ENCODE results near the gene IQSEC1.

IQSEC1 gene

DNA sequence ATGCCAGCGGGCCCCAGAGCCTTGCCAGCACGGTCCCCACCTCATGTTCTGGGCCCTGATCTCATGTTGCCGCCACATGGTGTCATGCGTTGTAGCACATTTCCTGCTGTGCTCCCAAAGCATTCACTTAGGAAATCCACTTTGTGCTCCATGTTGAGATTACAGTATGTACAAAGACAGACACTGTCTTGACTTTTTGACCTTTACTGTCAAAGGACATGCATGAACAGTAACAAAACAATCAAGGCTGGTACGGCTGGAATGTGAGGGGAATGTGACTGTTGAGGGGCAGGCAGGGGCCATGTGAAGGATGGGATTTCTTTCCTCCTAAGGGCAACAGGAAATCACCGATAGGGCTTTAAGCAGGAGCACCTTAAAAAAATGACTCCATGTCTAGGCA lies 178.6 kb downstream of the IQSEC1 start:
- no peak for TF ChIP-seq MAX (IDR thresholded peaks at IDR 0.05)
- TF ChIP-seq TEAD4 (IDR thresholded peaks at IDR 0.05), result peak; percentile 90
- no peak for TF ChIP-seq USF1 (IDR thresholded peaks at IDR 0.05)
- TF ChIP-seq EP300 (IDR thresholded peaks at IDR 0.05; ENCODE audit: borderline replicate concordance), result no peak
- no peak for TF ChIP-seq RAD21 (IDR thresholded peaks at IDR 0.05; ENCODE audit: low read depth)

DNA sequence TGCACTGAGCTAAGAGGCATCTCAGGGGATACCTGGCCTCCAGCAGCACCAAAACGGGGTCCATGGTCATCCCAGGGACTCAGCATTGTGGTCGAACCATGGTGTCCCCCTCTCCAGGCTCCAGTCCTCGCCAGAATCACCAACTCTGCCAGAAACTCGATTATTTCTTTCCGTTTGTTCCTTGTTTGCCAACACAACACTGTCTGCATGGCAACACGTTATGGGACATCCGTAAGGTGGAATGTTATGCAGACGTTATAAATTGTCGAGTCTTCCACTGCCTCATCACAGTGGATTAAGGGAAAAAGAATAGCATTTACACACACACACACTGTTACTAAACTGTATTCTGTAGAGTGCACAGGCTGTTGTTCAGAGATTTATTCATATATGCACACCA lies 179.4 kb downstream of the IQSEC1 start:
- no peak for TF ChIP-seq RAD21 (IDR thresholded peaks at IDR 0.05; ENCODE audit: low read depth)
- no peak for TF ChIP-seq TEAD4 (IDR thresholded peaks at IDR 0.05)
- no peak for TF ChIP-seq CEBPB (IDR thresholded peaks at IDR 0.05)
- no peak for TF ChIP-seq MAX (IDR thresholded peaks at IDR 0.05)
- no peak for TF ChIP-seq FOXM1 (IDR thresholded peaks at IDR 0.05; ENCODE audit: borderline replicate concordance, low read depth)
- TF ChIP-seq TCF12 (IDR thresholded peaks at IDR 0.05; ENCODE audit: low read depth), result no peak
- TF ChIP-seq NFIC (IDR thresholded peaks at IDR 0.05), result no peak

DNA sequence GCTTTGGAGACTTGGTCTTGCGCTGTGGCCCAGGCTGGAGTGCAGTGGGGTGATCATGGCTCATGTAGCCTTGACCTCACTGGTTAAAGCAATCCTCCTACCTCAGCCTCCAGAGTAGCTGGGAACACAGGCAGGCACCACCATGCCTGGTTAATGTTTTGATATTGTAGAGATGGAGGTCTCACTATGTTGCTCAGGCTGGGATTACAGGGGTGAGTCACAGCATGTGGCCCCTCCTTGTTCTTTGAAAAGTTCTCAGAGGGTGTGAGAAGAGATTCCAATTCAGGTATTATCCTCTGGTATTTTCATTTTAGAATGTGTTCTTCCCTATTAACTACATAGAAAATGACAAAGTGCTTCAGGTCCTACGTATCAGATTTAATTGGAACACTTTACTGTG lies 180.0 kb downstream of the IQSEC1 start:
- TF ChIP-seq CREB1 (IDR thresholded peaks at IDR 0.05; ENCODE audit: low read depth) (no peak), NFIC (IDR thresholded peaks at IDR 0.05) (no peak), MAX (IDR thresholded peaks at IDR 0.05) (no peak)

GRCh38 chr3:12892840-12893189 lies 180.4 kb downstream of the IQSEC1 start:
- TF ChIP-seq NFIC (IDR thresholded peaks at IDR 0.05), result no peak
- TF ChIP-seq, protein P1, sequence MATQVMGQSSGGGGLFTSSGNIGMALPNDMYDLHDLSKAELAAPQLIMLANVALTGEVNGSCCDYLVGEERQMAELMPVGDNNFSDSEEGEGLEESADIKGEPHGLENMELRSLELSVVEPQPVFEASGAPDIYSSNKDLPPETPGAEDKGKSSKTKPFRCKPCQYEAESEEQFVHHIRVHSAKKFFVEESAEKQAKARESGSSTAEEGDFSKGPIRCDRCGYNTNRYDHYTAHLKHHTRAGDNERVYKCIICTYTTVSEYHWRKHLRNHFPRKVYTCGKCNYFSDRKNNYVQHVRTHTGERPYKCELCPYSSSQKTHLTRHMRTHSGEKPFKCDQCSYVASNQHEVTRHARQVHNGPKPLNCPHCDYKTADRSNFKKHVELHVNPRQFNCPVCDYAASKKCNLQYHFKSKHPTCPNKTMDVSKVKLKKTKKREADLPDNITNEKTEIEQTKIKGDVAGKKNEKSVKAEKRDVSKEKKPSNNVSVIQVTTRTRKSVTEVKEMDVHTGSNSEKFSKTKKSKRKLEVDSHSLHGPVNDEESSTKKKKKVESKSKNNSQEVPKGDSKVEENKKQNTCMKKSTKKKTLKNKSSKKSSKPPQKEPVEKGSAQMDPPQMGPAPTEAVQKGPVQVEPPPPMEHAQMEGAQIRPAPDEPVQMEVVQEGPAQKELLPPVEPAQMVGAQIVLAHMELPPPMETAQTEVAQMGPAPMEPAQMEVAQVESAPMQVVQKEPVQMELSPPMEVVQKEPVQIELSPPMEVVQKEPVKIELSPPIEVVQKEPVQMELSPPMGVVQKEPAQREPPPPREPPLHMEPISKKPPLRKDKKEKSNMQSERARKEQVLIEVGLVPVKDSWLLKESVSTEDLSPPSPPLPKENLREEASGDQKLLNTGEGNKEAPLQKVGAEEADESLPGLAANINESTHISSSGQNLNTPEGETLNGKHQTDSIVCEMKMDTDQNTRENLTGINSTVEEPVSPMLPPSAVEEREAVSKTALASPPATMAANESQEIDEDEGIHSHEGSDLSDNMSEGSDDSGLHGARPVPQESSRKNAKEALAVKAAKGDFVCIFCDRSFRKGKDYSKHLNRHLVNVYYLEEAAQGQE (IDR thresholded peaks at IDR 0.05; ENCODE audit: low read depth), result no peak
- no peak for TF ChIP-seq EP300 (IDR thresholded peaks at IDR 0.05; ENCODE audit: borderline replicate concordance)
- no peak for TF ChIP-seq MAX (IDR thresholded peaks at IDR 0.05)
- no peak for TF ChIP-seq YY1 (IDR thresholded peaks at IDR 0.05; ENCODE audit: low read depth)
- no peak for TF ChIP-seq ZBTB7A (IDR thresholded peaks at IDR 0.05; ENCODE audit: low read depth)

- TF ChIP-seq RAD21 (IDR thresholded peaks at IDR 0.05; ENCODE audit: low read depth) (peak; percentile 99), EP300 (IDR thresholded peaks at IDR 0.05; ENCODE audit: borderline replicate concordance) (no peak), EGR1 (IDR thresholded peaks at IDR 0.05) (peak; percentile 98)
Observed at GRCh38 chr3:12891985-12892839, 181.0 kb downstream of the IQSEC1 start.

DNA sequence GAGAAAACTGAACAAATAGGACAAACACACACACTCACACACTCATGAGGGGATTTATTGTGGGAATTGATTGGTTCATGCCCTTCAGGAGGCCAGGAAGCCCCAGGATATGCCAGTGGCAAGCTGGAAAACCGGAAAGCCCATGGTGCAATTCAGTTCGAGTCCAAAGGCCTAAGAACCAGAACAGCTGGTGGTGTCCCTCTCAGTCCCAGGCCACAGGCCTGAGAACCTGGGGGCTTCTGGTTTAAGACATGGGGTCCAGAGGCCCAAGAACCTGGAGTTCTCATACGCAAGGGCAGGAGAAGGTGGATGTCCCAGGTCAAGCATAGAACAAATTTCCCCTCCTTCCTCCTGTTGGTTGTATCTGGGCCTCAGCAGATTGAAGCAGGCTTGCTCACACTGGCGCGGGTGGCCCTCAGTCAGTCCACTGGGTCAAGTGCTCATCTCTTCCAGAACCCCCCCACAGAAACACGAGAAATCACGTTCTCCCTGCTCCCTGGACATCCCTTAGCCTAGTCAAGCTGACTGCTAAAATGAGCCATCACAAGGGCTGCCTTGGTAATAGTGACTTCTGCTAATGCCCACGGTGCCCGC lies 181.7 kb downstream of the IQSEC1 start:
- TF ChIP-seq USF1 (IDR thresholded peaks at IDR 0.05) (no peak), YY1 (IDR thresholded peaks at IDR 0.05; ENCODE audit: low read depth) (no peak), TEAD4 (IDR thresholded peaks at IDR 0.05) (no peak), TCF12 (IDR thresholded peaks at IDR 0.05; ENCODE audit: low read depth) (no peak), MAX (IDR thresholded peaks at IDR 0.05) (no peak), FOXM1 (IDR thresholded peaks at IDR 0.05; ENCODE audit: borderline replicate concordance, low read depth) (no peak), ZBTB7A (IDR thresholded peaks at IDR 0.05; ENCODE audit: low read depth) (no peak), RAD21 (IDR thresholded peaks at IDR 0.05; ENCODE audit: low read depth) (no peak), NFIC (IDR thresholded peaks at IDR 0.05) (no peak), EP300 (IDR thresholded peaks at IDR 0.05; ENCODE audit: borderline replicate concordance) (no peak), CREB1 (IDR thresholded peaks at IDR 0.05; ENCODE audit: low read depth) (no peak), TAF1 (IDR thresholded peaks at IDR 0.05; ENCODE audit: low read depth) (no peak), CEBPB (IDR thresholded peaks at IDR 0.05) (no peak), EGR1 (IDR thresholded peaks at IDR 0.05) (no peak)
- TF ChIP-seq, protein P1 (IDR thresholded peaks at IDR 0.05; ENCODE audit: low read depth), result no peak

All from Ishikawa (cell line).